Common myeloid progenitor, CD34-positive (primary cell): ENCODE data around the gene SMG7.

Experiments used
- CTCF ChIA-PET: fragments of 350-600 bp; sonication (Branson Sonifier 250); formaldehyde crosslinking; loops from one replicate; lab custom pipeline; 2021; ENCODE audit warnings: antibody characterized with exemption; lab: Charles Lee
- POLR2A ChIA-PET: fragments of 350-600 bp; sonication (Branson Sonifier 250); formaldehyde crosslinking; loops from one replicate; lab custom pipeline; 2021; ENCODE audit warnings: antibody characterized with exemption; lab: Charles Lee
- DNase-seq, 3 donors: peaks; one replicate each; pipeline versions ENCODE4 v3.0.0 to v3.0.0-alpha.2; 2013
- H3K27ac ChIP-seq, 2 experiments: 1 replicate in 1 of 2; 2 replicates in 1 of 2; pipeline ENCODE4 v1.7.0; 2013; ENCODE audit warnings: inconsistent platforms in 2 of 2, low read length in 2 of 2, mild to moderate bottlenecking in 2 of 2, low read depth in 1 of 2, moderate library complexity in 1 of 2; ENCODE audit not compliant: severe bottlenecking in 2 of 2, insufficient read depth in 1 of 2, poor library complexity in 1 of 2
- H3K27me3 ChIP-seq, 5 experiments: replicated peaks in 2 of 5; 1 replicate in 3 of 5; 2 replicates in 2 of 5; pipeline versions ENCODE4 v1.6.1 to v1.7.0; 2013; ENCODE audit warnings: low read length in 4 of 5, mild to moderate bottlenecking in 2 of 5, moderate library complexity in 2 of 5, inconsistent platforms in 1 of 5; ENCODE audit not compliant: insufficient read depth in 5 of 5, control insufficient read depth in 4 of 5
- H3K36me3 ChIP-seq, 4 experiments: 1 replicate in 2 of 4; 2 replicates in 2 of 4; pipeline versions ENCODE4 v1.6.1 to v1.7.0; 2013; ENCODE audit warnings: low read length in 3 of 4, control low read depth in 1 of 4, mild to moderate bottlenecking in 1 of 4; ENCODE audit not compliant: control insufficient read depth in 4 of 4, insufficient read depth in 4 of 4
- H3K4me1 ChIP-seq, 4 experiments: 1 replicate in 3 of 4; 2 replicates in 1 of 4; pipeline versions ENCODE4 v1.6.1 to v1.7.1; 2013; ENCODE audit warnings: low read length in 3 of 4, mild to moderate bottlenecking in 3 of 4, control low read depth in 1 of 4, inconsistent platforms in 1 of 4, moderate library complexity in 1 of 4; ENCODE audit not compliant: control insufficient read depth in 4 of 4, insufficient read depth in 4 of 4; ENCODE audit errors: control extremely low read depth in 1 of 4
- H3K4me3 ChIP-seq, 7 experiments: 1 replicate in 4 of 7; 2 replicates in 3 of 7; pipeline versions ENCODE4 v1.5.1 to v1.7.0; 2013; ENCODE audit warnings: mild to moderate bottlenecking in 7 of 7, low read length in 6 of 7, moderate library complexity in 6 of 7, inconsistent platforms in 2 of 7, low read depth in 2 of 7, control low read depth in 1 of 7; ENCODE audit not compliant: insufficient read depth in 4 of 7, control insufficient read depth in 1 of 7; ENCODE audit errors: extremely low read depth in 1 of 7
- H3K9me3 ChIP-seq, 5 experiments: 1 replicate in 4 of 5; 2 replicates in 1 of 5; pipeline versions ENCODE4 v1.6.1 to v1.7.1; 2013; ENCODE audit warnings: low read length in 4 of 5, mild to moderate bottlenecking in 2 of 5, inconsistent platforms in 1 of 5, low read depth in 1 of 5, moderate library complexity in 1 of 5; ENCODE audit not compliant: control insufficient read depth in 4 of 5, insufficient read depth in 2 of 5; ENCODE audit errors: control extremely low read depth in 1 of 5
- WGBS: methylation state at CpG from one replicate; pipeline ENCODE4 v1.1.5; 2013; ENCODE audit not compliant: insufficient coverage; 5-methylcytosine and 5-hydroxymethylcytosine counted together

Gene SMG7

GRCh38 chr1:183476081-183476480 is 3.8 kb downstream of the SMG7 start:
- H3K36me3 ChIP-seq, result peaks cover 0 to 5% (median 0%) of the 10 kb centered on the region in 4 experiments
- CTCF ChIA-PET, result interaction anchor here (1.5 kb wide), 1 partner anchor 69 kb away, joined by 3 read pairs; no protein-coding TSS in a partner anchor

GRCh38 chr1:183477986-183478781 is 5.9 kb downstream of the SMG7 start:
- 45% methylated on average over 2 of the region's 3 CpGs for WGBS
- POLR2A ChIA-PET, result no interaction called here
- Histone ChIP-seq H3K4me1 (peaks cover 46 to 86% (median 69%) of the 10 kb centered on the region in 4 experiments), H3K27ac (peak overlapping the region in 1 of 2 experiments; percentile 72), H3K4me3 (peak overlapping the region in 6 of 7 experiments; percentile 3 to 56 (median 40)), H3K27me3 (no peaks in the 10 kb centered on the region), H3K36me3 (peaks cover 0 to 5% (median 0%) of the 10 kb centered on the region in 4 experiments), H3K9me3 (no peaks in the 10 kb centered on the region)
- DNase-seq, result peak; percentile 7 to 61 (median 43)
- CTCF ChIA-PET, result interaction anchor here (0.6 to 0.8 kb wide), 2 partner anchors 17 to 454 kb away, joined by 3 read pairs; no protein-coding TSS in a partner anchor

More at GRCh38 chr1:183476081-183476480, 3.8 kb downstream of the SMG7 start:
- 0% methylated on average over 3 of the region's 3 CpGs for WGBS
- Histone ChIP-seq H3K27ac (peak overlapping the region in 1 of 2 experiments; percentile 52), H3K9me3 (no peaks in the 10 kb centered on the region), H3K4me3 (peak overlapping the region in 3 of 7 experiments; percentile 25 to 50 (median 34)), H3K4me1 (peaks cover 48 to 82% (median 67%) of the 10 kb centered on the region in 4 experiments), H3K27me3 (no peaks in the 10 kb centered on the region)
- DNase-seq, result peak; percentile 34 to 67 (median 60)
- POLR2A ChIA-PET, result no interaction called here

GRCh38 chr1:183480971-183481441 is 8.7 kb downstream of the SMG7 start:
- no peak overlapping the region for H3K4me3 ChIP-seq
- CTCF ChIA-PET, result no interaction called here
- no peak overlapping the region for H3K27ac ChIP-seq
- POLR2A ChIA-PET, result no interaction called here
- H3K4me1 ChIP-seq, result peaks cover 32 to 61% (median 51%) of the 10 kb centered on the region in 4 experiments
- WGBS, result no CpG with 5 or more reads among the region's 1 CpG
- DNase-seq, result no peak
- peaks cover 0 to 3% (median 0%) of the 10 kb centered on the region in 4 experiments for H3K36me3 ChIP-seq
- H3K9me3 ChIP-seq, result no peaks in the 10 kb centered on the region
- no peaks in the 10 kb centered on the region for H3K27me3 ChIP-seq

- CTCF ChIA-PET, result interaction anchor here (1.4 kb wide), 2 partner anchors 13 to 62 kb away, joined by 3 read pairs; no protein-coding TSS in a partner anchor
- no CpG with 5 or more reads among the region's 1 CpG for WGBS
Measured at GRCh38 chr1:183483224-183483623, 10.9 kb downstream of the SMG7 start.

GRCh38 chr1:183484254-183484653 is 12.0 kb downstream of the SMG7 start:
- peaks cover 9 to 32% (median 23%) of the 10 kb centered on the region in 4 experiments for H3K4me1 ChIP-seq
- peak; percentile 23 to 57 (median 50) for DNase-seq
- WGBS, result 20% methylated on average over 1 of the region's 1 CpG
- H3K4me3 ChIP-seq, result no peak overlapping the region
- no peaks in the 10 kb centered on the region for H3K27me3 ChIP-seq
- peaks cover 0 to 14% (median under 1%) of the 10 kb centered on the region in 4 experiments for H3K36me3 ChIP-seq
- H3K27ac ChIP-seq, result no peak overlapping the region
- CTCF ChIA-PET, result interaction anchor here (1.0 to 2.7 kb wide), 6 partner anchors 9 to 96 kb away, joined by 4 to 9 read pairs (median 5); no protein-coding TSS in a partner anchor
- H3K9me3 ChIP-seq, result no peaks in the 10 kb centered on the region
- POLR2A ChIA-PET, result no interaction called here

More at GRCh38 chr1:183483224-183483623, 10.9 kb downstream of the SMG7 start:
- Histone ChIP-seq H3K4me3 (no peak overlapping the region), H3K27ac (no peak overlapping the region), H3K36me3 (peaks cover 0 to 14% (median under 1%) of the 10 kb centered on the region in 4 experiments), H3K27me3 (no peaks in the 10 kb centered on the region), H3K9me3 (no peaks in the 10 kb centered on the region), H3K4me1 (peaks cover 18 to 42% (median 33%) of the 10 kb centered on the region in 4 experiments)
- DNase-seq, result no peak
- POLR2A ChIA-PET, result no interaction called here

- ChIA-PET POLR2A (no interaction called here), CTCF (interaction anchor here (0.9 to 2.7 kb wide), 8 partner anchors 10 to 95 kb away, joined by 3 to 9 read pairs (median 5); no protein-coding TSS in a partner anchor)
- Histone ChIP-seq H3K4me1 (peaks cover 8 to 26% (median 19%) of the 10 kb centered on the region in 4 experiments), H3K9me3 (no peaks in the 10 kb centered on the region), H3K27ac (no peak overlapping the region), H3K27me3 (no peaks in the 10 kb centered on the region), H3K36me3 (peaks cover 0 to 16% (median under 1%) of the 10 kb centered on the region in 4 experiments), H3K4me3 (no peak overlapping the region)
- no CpG with 5 or more reads among the region's 1 CpG for WGBS
- no peak for DNase-seq
Measured at GRCh38 chr1:183484851-183485250, 12.6 kb downstream of the SMG7 start.
